Suppressor macrophage (primary cell): Measurements from ENCODE around the gene GDA.

Experiments
- DNase-seq, 4 experiments: peaks; one replicate each; pipeline ENCODE4 v3.0.0-alpha.2; 2020 to 2022

The GDA gene

DNA sequence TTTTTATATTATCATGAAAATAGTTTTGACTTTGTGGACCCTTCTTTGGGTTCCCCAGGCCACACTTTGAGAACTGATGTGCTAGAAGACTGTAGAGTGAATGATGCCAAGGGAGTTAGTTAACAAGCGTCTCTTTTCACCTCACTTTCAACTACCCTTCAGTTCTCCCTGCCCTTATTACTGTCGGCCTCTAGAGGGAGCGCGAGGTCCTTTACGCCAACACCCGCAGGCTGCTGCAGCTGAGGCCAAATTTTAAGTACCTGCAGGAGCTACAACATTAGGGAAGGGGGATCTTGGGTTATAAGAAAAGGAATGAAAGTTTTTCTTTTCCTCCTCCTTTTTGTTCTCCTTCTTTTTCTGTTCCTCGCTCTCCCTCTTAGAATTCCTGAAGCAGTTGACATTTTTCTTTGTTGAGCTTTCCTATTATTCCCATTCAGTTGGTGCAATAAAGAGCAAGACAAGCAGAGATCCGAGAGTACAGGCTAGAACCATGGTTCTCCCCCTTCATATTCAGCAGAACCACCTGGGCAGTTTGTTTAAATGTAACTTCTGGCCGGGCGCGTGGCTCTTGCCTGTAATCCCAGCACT lies 131.8 kb downstream of the GDA start:
- DNase-seq = peak; percentile 64 to 85 (median 76)

DNA sequence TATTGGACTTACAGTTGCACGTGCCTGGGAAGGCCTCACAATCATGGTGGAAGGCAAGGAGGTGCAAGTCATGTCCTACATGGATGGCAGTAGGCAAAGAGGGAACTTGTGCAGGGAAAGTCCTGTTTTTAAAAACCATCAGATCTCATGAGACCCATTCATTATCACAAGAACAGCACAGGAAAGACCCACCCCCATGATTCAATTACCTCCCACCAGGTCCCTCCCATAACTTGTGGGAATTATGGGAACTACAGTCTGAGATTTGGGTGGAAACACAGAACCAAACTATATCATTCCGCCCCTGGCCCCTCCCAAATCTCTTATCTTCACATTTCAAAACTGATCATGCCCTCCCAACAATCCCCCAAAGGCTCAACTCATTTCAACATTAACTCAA lies 140.2 kb downstream of the GDA start:
- peak in 3 of 4 experiments; percentile 41 to 52 (median 48) for DNase-seq

DNA sequence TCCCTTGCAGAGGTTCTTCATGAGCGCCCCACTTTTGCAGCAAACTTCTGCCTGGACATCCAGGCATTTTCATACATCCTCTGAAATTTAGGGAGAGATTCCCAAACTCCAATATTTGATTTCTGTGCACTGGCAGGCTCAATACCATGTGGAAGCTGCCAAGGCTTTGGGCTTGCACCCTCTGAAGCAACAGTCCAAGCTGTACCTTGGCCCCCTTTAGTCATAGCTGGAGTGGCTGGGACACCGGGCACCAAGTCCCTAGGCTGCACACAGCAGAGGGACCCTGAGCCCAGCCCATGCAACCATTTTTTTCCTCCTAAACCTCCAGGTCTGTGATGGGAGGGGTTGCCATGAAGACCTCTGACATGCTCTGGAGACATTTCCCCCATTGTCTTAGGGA lies 141.1 kb downstream of the GDA start:
- no peak for DNase-seq

DNA sequence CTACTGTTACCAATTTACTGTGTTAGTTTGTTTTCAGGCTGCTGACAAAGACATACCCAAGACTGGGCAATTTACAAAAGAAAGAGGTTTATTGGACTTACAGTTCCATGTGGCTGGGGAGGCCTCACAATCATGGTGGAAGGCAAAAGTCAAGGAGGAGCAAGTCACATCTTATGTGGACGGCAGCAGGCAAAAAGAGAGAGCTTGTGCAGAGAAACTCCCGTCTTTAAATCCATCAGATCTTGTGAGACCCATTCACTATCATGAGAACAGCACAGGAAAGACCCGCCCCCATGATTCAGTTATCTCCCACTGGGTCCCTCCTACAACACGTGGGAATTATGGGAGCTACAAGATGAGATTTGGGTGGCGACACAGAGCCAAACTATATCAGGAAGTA lies 142.3 kb downstream of the GDA start:
- peak in 3 of 4 experiments; percentile 35 to 44 (median 42) for DNase-seq

DNA sequence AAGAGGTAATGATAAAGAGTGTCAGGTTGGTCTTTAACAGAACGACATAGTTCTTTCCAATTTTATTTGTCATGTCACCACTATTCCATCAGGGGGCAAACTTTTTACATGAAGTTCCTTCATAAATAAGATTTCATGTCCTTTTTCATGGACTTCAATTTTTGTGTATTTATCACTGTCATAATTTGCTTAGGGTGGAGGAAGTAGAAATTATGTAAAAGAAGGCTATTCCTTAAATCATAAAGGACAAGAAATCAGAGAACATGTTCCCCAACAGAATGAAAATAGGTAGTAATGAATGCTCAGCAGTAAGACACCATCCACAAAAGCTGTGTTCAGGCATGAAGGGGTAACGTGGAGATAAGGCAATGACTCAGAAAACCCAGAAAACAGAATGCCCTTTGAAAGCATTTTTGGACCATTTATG lies 143.0 kb downstream of the GDA start:
- peak; percentile 32 to 84 (median 55) for DNase-seq

DNA sequence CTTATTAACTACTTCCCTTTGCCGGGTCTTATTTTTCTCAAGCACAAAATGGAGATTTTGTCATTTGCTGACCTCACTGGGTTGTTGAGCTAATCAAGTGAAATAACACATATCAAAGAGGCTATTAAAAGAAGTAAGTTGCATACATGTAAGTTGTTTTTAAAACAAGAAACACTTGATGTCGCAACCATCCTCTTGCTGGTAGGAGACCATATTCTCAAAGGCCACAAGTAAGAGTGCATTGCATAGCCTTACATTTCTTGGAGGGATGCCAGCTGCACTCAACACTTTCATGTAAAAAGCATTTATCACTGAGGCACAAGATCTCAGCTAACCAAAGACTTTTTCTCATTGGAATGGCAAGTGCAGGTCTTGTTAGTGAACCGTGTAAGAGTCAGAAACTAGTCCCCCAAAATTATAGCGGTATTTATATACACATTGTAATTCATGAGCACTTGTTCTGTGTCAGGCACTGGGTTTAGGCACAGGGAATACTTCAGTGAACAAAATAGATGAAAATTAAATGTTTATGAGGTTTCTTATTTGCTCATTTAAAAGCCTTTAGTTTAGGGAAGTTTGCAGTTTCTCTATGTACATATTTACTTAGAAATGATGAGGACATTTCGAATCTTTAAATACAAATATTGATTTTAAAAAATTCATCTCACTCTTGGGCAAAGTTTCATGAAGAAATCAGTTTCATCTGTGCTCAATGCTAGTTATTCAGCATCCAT lies 143.8 kb downstream of the GDA start:
- peak; percentile 87 to 97 (median 92) for DNase-seq

DNA sequence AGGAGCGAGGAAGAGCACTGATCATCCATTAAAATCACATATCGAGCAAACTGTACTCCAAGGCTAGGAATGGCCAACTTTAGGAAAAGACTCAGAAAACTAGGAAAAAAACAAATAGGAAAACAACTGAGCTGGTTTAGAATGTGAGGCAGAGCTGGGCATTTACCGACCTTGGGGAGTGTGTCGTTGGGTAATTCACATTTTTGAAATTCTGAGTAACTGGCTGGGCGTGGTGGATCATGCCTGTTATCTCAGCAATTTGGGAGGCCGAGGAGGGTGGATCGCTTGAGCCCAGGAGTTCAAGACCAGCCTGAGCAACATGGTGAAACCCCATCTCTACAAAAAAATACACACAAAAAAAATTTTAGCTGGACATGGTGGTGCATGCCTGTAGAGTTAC lies 145.7 kb downstream of the GDA start:
- peak; percentile 45 to 62 (median 60) for DNase-seq

DNA sequence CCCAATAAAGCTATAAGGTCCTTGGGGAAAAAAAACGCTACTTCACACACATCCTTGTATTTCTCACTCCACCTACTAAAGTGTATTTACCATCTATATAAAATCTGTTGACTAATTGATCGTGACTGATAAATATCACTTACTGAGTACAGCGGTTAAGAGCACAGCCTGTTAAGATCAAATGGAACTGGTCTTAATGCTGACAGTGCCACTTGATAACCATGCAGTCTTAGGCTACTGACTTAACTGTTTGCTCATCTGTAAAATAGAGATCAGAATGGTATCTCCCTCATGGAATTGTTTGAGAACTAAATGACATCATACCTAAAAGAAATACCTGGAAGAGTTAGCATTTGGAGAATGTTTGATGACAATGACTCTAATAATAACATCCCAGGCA lies 148.3 kb downstream of the GDA start:
- DNase-seq = no peak

DNA sequence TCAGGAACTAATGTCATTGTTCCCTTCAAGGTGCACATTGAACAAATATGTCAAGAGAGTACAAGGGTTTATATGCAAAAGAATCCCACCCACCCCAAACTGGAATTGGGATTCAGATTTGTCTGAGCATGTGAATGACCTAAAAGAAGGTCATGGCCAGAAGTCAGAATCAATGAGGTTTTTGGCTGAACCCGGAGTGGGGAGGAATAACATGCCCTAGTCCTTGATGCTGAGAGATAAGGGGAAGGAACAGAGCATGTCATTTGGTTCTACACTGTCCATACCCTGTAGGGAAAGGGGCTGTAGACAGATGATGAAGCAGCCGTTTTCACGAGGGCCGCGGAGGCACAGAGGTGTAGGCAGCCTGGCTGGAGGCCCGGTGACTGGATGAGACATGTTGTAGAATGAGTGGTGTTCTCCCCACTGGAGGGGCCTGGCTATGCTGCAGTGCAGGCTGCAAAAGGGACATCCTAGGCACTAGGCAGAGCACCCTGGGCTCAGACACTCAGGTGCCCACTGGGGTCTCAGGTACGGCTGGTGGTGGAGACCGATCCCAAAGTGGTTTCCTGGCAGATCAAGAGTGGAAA lies 149.9 kb downstream of the GDA start:
- DNase-seq = no peak

DNA sequence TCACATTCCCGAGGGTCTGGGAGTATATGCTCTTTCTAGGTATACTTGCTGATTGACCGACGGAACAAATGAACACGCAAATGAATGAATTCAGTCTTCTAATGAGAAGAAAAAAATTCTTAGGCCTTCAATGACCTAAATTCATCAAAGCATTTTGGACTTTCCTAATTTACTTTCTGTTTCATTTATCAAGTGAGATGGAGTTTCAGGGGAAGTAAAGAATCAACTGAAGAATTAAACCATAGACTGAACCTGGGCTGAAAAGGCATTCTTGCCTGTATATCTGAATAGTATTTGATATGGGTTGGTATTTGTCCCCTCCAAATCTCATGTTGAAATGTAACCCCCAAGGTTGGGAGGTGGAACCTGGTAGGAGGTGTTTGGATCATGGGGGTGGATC lies 151.6 kb downstream of the GDA start:
- DNase-seq = no peak
